GM12878 (cell line): Measurements from ENCODE around the gene PRR23B. TPM values are rescaled to one million over a fixed set of nuclear protein-coding genes. Genes with fewer than 3 reads are reported as not detected.

Experiments used
- ATAC-seq: fragments of 200-7000 bp; cut with Tn5 transposase; 3 replicates; pipeline ENCODE4 v1.9.1; 2020; ENCODE audit warnings: mild to moderate bottlenecking, moderate library complexity
- BruUV-seq: library from RNA; stranded (reverse); fragments of 400-500 nt; replicated peaks from 2 replicates; lab custom pipeline; 2021; lab: Mats Ljungman, UMichigan
- CTCF ChIA-PET: fragments of 300-600 bp; sonication (Branson Sonifier 250); formaldehyde crosslinking; extraction: SDS; loops from one replicate; lab custom pipeline; 2021; ENCODE audit warnings: inconsistent platforms; lab: Yijun Ruan, JAX
- POLR2A ChIA-PET: fragments of 350-600 bp; formaldehyde crosslinking; extraction: SDS; loops from one replicate; lab custom pipeline; 2021; ENCODE audit warnings: inconsistent platforms; lab: Charles Lee
- RAD21 ChIA-PET: fragments of 300-600 bp; sonication (Branson Sonifier 250); formaldehyde crosslinking; loops from one replicate; lab custom pipeline; 2023; ENCODE audit warnings: antibody characterized with exemption; ENCODE audit not compliant: unreplicated experiment; lab: Charles Lee
- SMC1A ChIA-PET: fragments of 300-600 bp; sonication (Branson Sonifier 250); formaldehyde crosslinking; loops from one replicate; lab custom pipeline; 2023; ENCODE audit not compliant: unreplicated experiment, uncharacterized antibody; lab: Charles Lee
- DNase-seq: peaks from one replicate; pipeline ENCODE4 v3.0.0-alpha.2; 2011; ENCODE audit warnings: low read depth, low spot score
- FAIRE-seq: peaks from 3 replicates; lab custom pipeline; 2011; peaks lifted over from hg19 to GRCh38; lab: Jason Lieb, UNC
- H2AFZ ChIP-seq: 2 replicates; pipeline ENCODE4 v1.6.0; 2011; ENCODE audit warnings: low read depth, low read length, control low read depth; ENCODE audit not compliant: control insufficient read depth
- H3K27ac ChIP-seq: 2 replicates; pipeline ENCODE4 v1.5.1; 2011; ENCODE audit warnings: control low read depth; ENCODE audit not compliant: control insufficient read depth, insufficient read depth
- H3K27me3 ChIP-seq, 2 experiments: replicated peaks in 1 of 2; 2 replicates each; pipeline versions ENCODE4 v1.6.0 to v1.6.1; 2011; ENCODE audit warnings: low read length in 1 of 2; ENCODE audit not compliant: control insufficient read depth in 2 of 2, insufficient read depth in 2 of 2
- H3K36me3 ChIP-seq, 2 experiments: 2 replicates each; pipeline ENCODE4 v1.5.1; 2011; ENCODE audit warnings: low read length in 1 of 2; ENCODE audit not compliant: control insufficient read depth in 2 of 2, insufficient read depth in 2 of 2
- H3K4me1 ChIP-seq: 2 replicates; pipeline ENCODE4 v1.6.1; 2011; ENCODE audit warnings: mild to moderate bottlenecking, low read length, moderate library complexity, mixed read lengths; ENCODE audit not compliant: control insufficient read depth, insufficient read depth
- H3K4me2 ChIP-seq: 2 replicates; pipeline ENCODE4 v1.6.0; 2011; ENCODE audit warnings: control low read depth; ENCODE audit not compliant: control insufficient read depth, insufficient read depth
- H3K4me3 ChIP-seq: fragments of 200-600 bp; sonication (generic); 2 replicates; pipeline ENCODE4 v1.5.1; 2016
- H3K79me2 ChIP-seq: 2 replicates; pipeline ENCODE4 v1.6.0; 2011; ENCODE audit warnings: low read length; ENCODE audit not compliant: control insufficient read depth, insufficient read depth
- H3K9ac ChIP-seq: 2 replicates; pipeline ENCODE4 v1.8.0; 2011; ENCODE audit warnings: low read length, control low read depth, mixed read lengths; ENCODE audit not compliant: control insufficient read depth, insufficient read depth
- H3K9me3 ChIP-seq: replicated peaks from 3 replicates; pipeline ENCODE4 v1.5.1; 2011; ENCODE audit warnings: mild to moderate bottlenecking, low read length; ENCODE audit not compliant: control insufficient read depth, insufficient read depth
- H4K20me1 ChIP-seq: 2 replicates; pipeline ENCODE4 v1.6.0; 2011; ENCODE audit not compliant: control insufficient read depth, insufficient read depth
- EP300 ChIP-seq, 2 experiments: fragments of 150-350 bp in 1 of 2; IDR thresholded peaks; 2 replicates each; pipeline ENCODE4 v1.6.1; 2011 to 2012; ENCODE audit warnings: low read depth in 2 of 2, low read length in 2 of 2, borderline replicate concordance in 1 of 2, improper control_type of control experiment in 1 of 2, inconsistent platforms in 1 of 2; ENCODE audit not compliant: control insufficient read depth in 1 of 2
- FOXM1 ChIP-seq: IDR thresholded peaks from 2 replicates; pipeline ENCODE4 v1.6.1; 2012; ENCODE audit warnings: low read depth, mild to moderate bottlenecking, inconsistent platforms, low read length, moderate library complexity
- JUND ChIP-seq: IDR thresholded peaks from 2 replicates; pipeline ENCODE4 v1.6.1; 2012; ENCODE audit warnings: low read depth, mild to moderate bottlenecking, low read length, improper control_type of control experiment, moderate library complexity
- KAT2A ChIP-seq: conservative IDR thresholded peaks from 2 replicates; pipeline ENCODE4 v1.6.1; 2011; ENCODE audit warnings: low read depth, low read length; ENCODE audit not compliant: control insufficient read depth
- NRF1 ChIP-seq: conservative IDR thresholded peaks from 2 replicates; pipeline ENCODE4 v1.6.1; 2011; ENCODE audit warnings: mild to moderate bottlenecking, low read depth, low read length, improper control_type of control experiment
- PML ChIP-seq: IDR thresholded peaks from 2 replicates; pipeline ENCODE4 v1.6.1; 2012; ENCODE audit warnings: low read length, inconsistent platforms
- STAT3 ChIP-seq: IDR thresholded peaks from 2 replicates; pipeline ENCODE4 v1.6.1; 2011; ENCODE audit warnings: low read depth, low read length, improper control_type of control experiment
- WGBS: methylation state at CpG from one replicate; pipeline ENCODE4 v1.1.6; 2016; ENCODE audit warnings: low lambda C conversion rate; ENCODE audit not compliant: insufficient replicate concordance, insufficient coverage; ENCODE audit errors: missing lambda C conversion rate; 5-methylcytosine and 5-hydroxymethylcytosine counted together
- in situ Hi-C: fragments of 300-500 bp; cut with MboI; formaldehyde crosslinking; loops from 9 replicates; pipeline ENCODE4 v1.14.3; 2018; ENCODE audit warnings: mixed read lengths
- intact Hi-C: fragments of 100-400 bp; cut with micrococcal nuclease; formaldehyde crosslinking; loops from one replicate; pipeline ENCODE4 v1.14.2; 2022; ENCODE audit not compliant: unreplicated experiment
- polyA plus RNA-seq, 11 experiments: library from polyadenylated mRNA; depleted of rRNA in 4 of 11; unstranded in 6 of 11; stranded (reverse) in 5 of 11; fragments of >200 nt; fragmentation: Nextera tagmentation in 4 of 11; fragmentation: Illumina TruSeq in 1 of 11; extraction: Ambion mirVana in 4 of 11; extraction: Trizol in 1 of 11; gene quantifications; 1 replicate in 1 of 11; 2 replicates in 10 of 11; pipeline versions ENCODE4 v1.2.1 to v1.2.3, GENCODE V29; 2011 to 2016; ENCODE audit warnings: inconsistent platforms in 2 of 11, missing spikeins in 2 of 11, low read depth in 1 of 11
- total RNA-seq, 4 experiments: library from RNA; depleted of rRNA in 3 of 4; stranded (reverse); fragments of >200 nt in 3 of 4; fragmentation: Illumina TruSeq in 1 of 4; extraction: Trizol in 1 of 4; gene quantifications; 2 replicates each; pipeline versions ENCODE4 v1.2.1 to v1.2.3, GENCODE V29; 2013 to 2021
- TF ChIP-seq, protein P1 (sequence below): fragments of 450-650 bp; conservative IDR thresholded peaks from 2 replicates; pipeline ENCODE4 v1.6.1; 2017; ENCODE audit warnings: mild to moderate bottlenecking, moderate library complexity
- TF ChIP-seq, protein P2 (sequence below): IDR thresholded peaks from 2 replicates; pipeline ENCODE4 v1.6.1; 2011; ENCODE audit warnings: low read depth, mild to moderate bottlenecking, low read length, moderate library complexity, borderline replicate concordance; ENCODE audit errors: extremely low read depth
- TF ChIP-seq, protein P3 (sequence below): fragments of 450-650 bp; formaldehyde crosslinking; IDR thresholded peaks from 2 replicates; pipeline ENCODE4 v1.5.0; 2022; ENCODE audit warnings: mild to moderate bottlenecking, missing genetic modification characterization

PRR23B gene
- total and polyA plus RNA-seq, 10 of the 15 experiments (the other 5 are each of a cell fraction or from before 2014, with no cell fraction given): not detected

DNA sequence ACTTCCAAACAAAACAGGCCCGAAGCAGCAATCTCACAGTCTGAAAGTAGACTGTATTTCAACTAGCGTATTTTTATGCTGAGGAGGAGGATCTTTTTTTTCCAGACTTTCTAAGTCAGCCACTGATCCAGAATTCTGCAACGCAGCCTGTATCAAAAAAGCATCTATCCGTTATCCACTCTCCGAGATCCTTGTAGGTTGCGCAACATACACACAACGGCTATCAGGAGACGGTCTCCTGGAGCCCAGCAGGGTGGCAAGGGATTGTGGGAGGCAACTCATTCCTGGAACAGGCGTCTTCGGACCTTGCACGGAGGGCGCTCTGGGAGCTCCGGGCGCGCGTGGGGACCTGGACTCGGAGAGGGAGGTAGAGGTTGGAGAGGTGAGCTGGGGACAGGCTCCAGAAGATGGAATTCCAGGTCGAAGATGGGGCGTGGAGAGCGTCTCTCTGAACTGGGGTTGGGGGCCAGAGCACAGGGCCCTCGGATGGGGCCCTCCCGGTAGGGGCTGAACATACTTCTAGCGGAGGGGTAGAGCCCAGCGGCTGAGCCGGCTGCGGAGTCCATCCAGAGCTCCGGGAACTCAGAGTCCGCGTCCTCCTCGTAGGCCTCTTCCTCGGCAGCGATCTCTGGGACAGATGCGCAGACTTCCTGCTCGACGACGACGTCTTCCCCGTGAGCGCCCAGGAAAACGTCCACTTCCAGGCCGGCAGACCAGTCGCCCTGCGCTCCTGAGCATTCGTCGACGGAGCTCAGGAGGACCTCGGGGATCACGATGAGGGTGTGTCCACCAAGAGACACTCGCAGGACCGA is 23.0 kb upstream of the PRR23B start:
- in situ Hi-C loops (no loop called here), intact Hi-C loops (no loop called here)
- no peaks in the 10 kb centered on the region for H3K27me3 ChIP-seq
- H3K4me1 ChIP-seq: no peaks in the 10 kb centered on the region
- no peak overlapping the region for H3K9ac ChIP-seq
- ChIA-PET POLR2A (no interaction called here), CTCF (no interaction called here), RAD21 (no interaction called here), SMC1A (no interaction called here)
- no peak overlapping the region for H2AFZ ChIP-seq
- ATAC-seq: no peak
- no peaks in the 10 kb centered on the region for H3K79me2 ChIP-seq
- H3K36me3 ChIP-seq: no peaks in the 10 kb centered on the region
- H4K20me1 ChIP-seq: no peaks in the 10 kb centered on the region
- no peaks in the 10 kb centered on the region; the same call in 2 of the 3 replicates for H3K9me3 ChIP-seq
- BruUV-seq: no TSS peak
- no peak for FAIRE-seq
- H3K4me3 ChIP-seq: no peak overlapping the region
- TF ChIP-seq, protein P1, sequence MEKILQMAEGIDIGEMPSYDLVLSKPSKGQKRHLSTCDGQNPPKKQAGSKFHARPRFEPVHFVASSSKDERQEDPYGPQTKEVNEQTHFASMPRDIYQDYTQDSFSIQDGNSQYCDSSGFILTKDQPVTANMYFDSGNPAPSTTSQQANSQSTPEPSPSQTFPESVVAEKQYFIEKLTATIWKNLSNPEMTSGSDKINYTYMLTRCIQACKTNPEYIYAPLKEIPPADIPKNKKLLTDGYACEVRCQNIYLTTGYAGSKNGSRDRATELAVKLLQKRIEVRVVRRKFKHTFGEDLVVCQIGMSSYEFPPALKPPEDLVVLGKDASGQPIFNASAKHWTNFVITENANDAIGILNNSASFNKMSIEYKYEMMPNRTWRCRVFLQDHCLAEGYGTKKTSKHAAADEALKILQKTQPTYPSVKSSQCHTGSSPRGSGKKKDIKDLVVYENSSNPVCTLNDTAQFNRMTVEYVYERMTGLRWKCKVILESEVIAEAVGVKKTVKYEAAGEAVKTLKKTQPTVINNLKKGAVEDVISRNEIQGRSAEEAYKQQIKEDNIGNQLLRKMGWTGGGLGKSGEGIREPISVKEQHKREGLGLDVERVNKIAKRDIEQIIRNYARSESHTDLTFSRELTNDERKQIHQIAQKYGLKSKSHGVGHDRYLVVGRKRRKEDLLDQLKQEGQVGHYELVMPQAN: no peak
- TF ChIP-seq KAT2A (no peak), EP300 (IDR thresholded peaks at IDR 0.05; ENCODE audit: borderline replicate concordance in 1 of 2, control insufficient read depth in 1 of 2, low read depth in 2 of 2, low read length in 2 of 2) (no peak), NRF1 (no peak), STAT3 (no peak), FOXM1 (no peak), JUND (no peak), PML (no peak)
- TF ChIP-seq, protein P2, sequence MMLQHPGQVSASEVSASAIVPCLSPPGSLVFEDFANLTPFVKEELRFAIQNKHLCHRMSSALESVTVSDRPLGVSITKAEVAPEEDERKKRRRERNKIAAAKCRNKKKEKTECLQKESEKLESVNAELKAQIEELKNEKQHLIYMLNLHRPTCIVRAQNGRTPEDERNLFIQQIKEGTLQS: no peak
- TF ChIP-seq, protein P3, sequence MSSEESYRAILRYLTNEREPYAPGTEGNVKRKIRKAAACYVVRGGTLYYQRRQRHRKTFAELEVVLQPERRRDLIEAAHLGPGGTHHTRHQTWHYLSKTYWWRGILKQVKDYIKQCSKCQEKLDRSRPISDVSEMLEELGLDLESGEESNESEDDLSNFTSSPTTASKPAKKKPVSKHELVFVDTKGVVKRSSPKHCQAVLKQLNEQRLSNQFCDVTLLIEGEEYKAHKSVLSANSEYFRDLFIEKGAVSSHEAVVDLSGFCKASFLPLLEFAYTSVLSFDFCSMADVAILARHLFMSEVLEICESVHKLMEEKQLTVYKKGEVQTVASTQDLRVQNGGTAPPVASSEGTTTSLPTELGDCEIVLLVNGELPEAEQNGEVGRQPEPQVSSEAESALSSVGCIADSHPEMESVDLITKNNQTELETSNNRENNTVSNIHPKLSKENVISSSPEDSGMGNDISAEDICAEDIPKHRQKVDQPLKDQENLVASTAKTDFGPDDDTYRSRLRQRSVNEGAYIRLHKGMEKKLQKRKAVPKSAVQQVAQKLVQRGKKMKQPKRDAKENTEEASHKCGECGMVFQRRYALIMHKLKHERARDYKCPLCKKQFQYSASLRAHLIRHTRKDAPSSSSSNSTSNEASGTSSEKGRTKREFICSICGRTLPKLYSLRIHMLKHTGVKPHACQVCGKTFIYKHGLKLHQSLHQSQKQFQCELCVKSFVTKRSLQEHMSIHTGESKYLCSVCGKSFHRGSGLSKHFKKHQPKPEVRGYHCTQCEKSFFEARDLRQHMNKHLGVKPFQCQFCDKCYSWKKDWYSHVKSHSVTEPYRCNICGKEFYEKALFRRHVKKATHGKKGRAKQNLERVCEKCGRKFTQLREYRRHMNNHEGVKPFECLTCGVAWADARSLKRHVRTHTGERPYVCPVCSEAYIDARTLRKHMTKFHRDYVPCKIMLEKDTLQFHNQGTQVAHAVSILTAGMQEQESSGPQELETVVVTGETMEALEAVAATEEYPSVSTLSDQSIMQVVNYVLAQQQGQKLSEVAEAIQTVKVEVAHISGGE (CRISPR knock-in tag): no peak
- H3K27ac ChIP-seq: no peak overlapping the region
- WGBS: 85% methylated on average over 42 of the region's 50 CpGs
- H3K4me2 ChIP-seq: no peak overlapping the region
- DNase-seq: no peak
